Measurements from ENCODE around the gene MSX2. TPM values are rescaled to one million over a fixed set of nuclear protein-coding genes. Genes with fewer than 3 reads are reported as not detected.
A peak's percentile ranks its signal among the peaks of the same experiment; 100 is the strongest.

The MSX2 gene
- total and polyA plus RNA-seq, 2 donors (not counting 1 experiment from before 2014, with no cell fraction given) = 1.3 to 4.5 TPM

DNA sequence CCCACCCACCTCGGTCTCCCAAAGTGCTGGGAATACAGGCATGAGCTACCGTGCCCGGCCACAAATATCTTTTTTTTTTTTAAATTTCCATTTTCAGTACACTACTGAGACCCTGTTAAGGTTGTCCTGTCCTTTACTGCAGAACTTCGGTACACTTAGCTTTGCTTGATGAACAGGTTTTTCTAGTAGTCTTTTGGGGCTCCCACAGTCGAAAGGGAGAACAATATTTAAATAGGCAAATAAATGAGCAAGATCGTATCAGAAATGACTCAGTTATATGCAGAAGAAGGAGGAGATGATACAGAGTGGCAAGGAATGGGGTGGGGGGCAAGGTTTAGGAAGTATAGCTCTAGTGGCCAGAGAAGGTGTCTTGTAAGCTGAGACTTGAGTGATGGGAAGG lies 52.7 kb downstream of the MSX2 start:
- Histone ChIP-seq H4K20me1 (ENCODE audit: control insufficient read depth, extremely low read depth, insufficient read depth, low read length) (no peaks in the 10 kb centered on the region), H3K4me2 (ENCODE audit: extremely low read depth, insufficient read depth, low read length) (no peak overlapping the region), H3K27me3 (ENCODE audit: control insufficient read depth, insufficient read depth, low read length) (no peaks in the 10 kb centered on the region), H3K4me3 (replicated peaks in 1 of 4; ENCODE audit: control extremely low read depth in 1 of 4, insufficient read depth in 1 of 4, low read depth in 3 of 4, low read length in 4 of 4) (no peak overlapping the region), H3K27ac (ENCODE audit: insufficient read depth, low read length) (no peak overlapping the region), H3K9ac (ENCODE audit: insufficient read depth, low read length) (no peak overlapping the region), H3K79me2 (ENCODE audit: control insufficient read depth, insufficient read depth, low read length) (no peaks in the 10 kb centered on the region), H3K9me3 (ENCODE audit: control insufficient read depth, insufficient read depth, low read depth, low read length) (no peaks in the 10 kb centered on the region), H3K4me1 (ENCODE audit: control insufficient read depth, extremely low read depth, insufficient read depth, low read length) (no peaks in the 10 kb centered on the region), H2AFZ (ENCODE audit: low read length) (no peak overlapping the region), H3K36me3 (ENCODE audit: control insufficient read depth, insufficient read depth, low read length) (no peaks in the 10 kb centered on the region)
- DNase-seq (ENCODE audit: low read depth in 2 of 2) = no peak
- TF ChIP-seq, protein P1, sequence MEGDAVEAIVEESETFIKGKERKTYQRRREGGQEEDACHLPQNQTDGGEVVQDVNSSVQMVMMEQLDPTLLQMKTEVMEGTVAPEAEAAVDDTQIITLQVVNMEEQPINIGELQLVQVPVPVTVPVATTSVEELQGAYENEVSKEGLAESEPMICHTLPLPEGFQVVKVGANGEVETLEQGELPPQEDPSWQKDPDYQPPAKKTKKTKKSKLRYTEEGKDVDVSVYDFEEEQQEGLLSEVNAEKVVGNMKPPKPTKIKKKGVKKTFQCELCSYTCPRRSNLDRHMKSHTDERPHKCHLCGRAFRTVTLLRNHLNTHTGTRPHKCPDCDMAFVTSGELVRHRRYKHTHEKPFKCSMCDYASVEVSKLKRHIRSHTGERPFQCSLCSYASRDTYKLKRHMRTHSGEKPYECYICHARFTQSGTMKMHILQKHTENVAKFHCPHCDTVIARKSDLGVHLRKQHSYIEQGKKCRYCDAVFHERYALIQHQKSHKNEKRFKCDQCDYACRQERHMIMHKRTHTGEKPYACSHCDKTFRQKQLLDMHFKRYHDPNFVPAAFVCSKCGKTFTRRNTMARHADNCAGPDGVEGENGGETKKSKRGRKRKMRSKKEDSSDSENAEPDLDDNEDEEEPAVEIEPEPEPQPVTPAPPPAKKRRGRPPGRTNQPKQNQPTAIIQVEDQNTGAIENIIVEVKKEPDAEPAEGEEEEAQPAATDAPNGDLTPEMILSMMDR (conservative IDR thresholded peaks at IDR 0.05 in 1 of 2, IDR thresholded peaks at IDR 0.05 in 1 of 2; ENCODE audit: low read depth in 1 of 2, low read length in 2 of 2) = no peak
- TF ChIP-seq EZH2 (IDR thresholded peaks at IDR 0.05; ENCODE audit: low read length, missing control alignments) = no peak

DNA sequence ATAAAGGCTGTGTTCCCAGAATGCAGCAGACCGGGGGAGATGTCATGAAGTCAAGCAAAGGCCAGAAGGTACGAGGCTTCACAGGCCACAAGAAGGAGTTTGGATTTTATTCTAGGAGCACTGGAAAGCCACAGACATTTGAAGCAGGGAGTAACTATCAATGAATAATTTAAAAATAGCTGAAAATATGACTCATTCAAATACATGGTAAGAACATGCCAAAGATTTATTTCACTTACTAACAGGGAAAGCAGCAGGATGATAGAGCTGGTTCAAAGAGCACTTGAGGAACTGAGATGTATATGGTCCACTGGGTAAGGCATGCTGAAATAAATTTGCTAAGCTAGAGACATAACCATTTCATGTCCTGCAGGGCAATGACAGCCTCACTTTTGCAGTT lies 53.2 kb downstream of the MSX2 start:
- no peak overlapping the region for H3K27ac ChIP-seq (ENCODE audit: insufficient read depth, low read length)
- TF ChIP-seq EZH2 (IDR thresholded peaks at IDR 0.05; ENCODE audit: low read length, missing control alignments) = no peak
- TF ChIP-seq, protein P1 (conservative IDR thresholded peaks at IDR 0.05 in 1 of 2, IDR thresholded peaks at IDR 0.05 in 1 of 2; ENCODE audit: low read depth in 1 of 2, low read length in 2 of 2) = no peak
- H3K79me2 ChIP-seq (ENCODE audit: control insufficient read depth, insufficient read depth, low read length) = no peaks in the 10 kb centered on the region
- H3K36me3 ChIP-seq (ENCODE audit: control insufficient read depth, insufficient read depth, low read length) = no peaks in the 10 kb centered on the region
- no peaks in the 10 kb centered on the region for H3K9me3 ChIP-seq (ENCODE audit: control insufficient read depth, insufficient read depth, low read depth, low read length)
- no peaks in the 10 kb centered on the region for H3K27me3 ChIP-seq (ENCODE audit: control insufficient read depth, insufficient read depth, low read length)
- H3K9ac ChIP-seq (ENCODE audit: insufficient read depth, low read length) = no peak overlapping the region
- H3K4me3 ChIP-seq (replicated peaks in 1 of 4; ENCODE audit: control extremely low read depth in 1 of 4, insufficient read depth in 1 of 4, low read depth in 3 of 4, low read length in 4 of 4) = no peak overlapping the region
- H2AFZ ChIP-seq (ENCODE audit: low read length) = no peak overlapping the region
- H3K4me2 ChIP-seq (ENCODE audit: extremely low read depth, insufficient read depth, low read length) = no peak overlapping the region
- no peaks in the 10 kb centered on the region for H3K4me1 ChIP-seq (ENCODE audit: control insufficient read depth, extremely low read depth, insufficient read depth, low read length)
- peak; percentile 18 to 55 for DNase-seq (ENCODE audit: low read depth in 2 of 2)
- H4K20me1 ChIP-seq (ENCODE audit: control insufficient read depth, extremely low read depth, insufficient read depth, low read length) = no peaks in the 10 kb centered on the region

All from fibroblast of lung (primary cell).